HEK293 (cell line): ENCODE data around the gene RNF145.
A peak's percentile ranks its signal among the peaks of the same experiment; 100 is the strongest.

ENCODE experiments used
- CTCF ChIA-PET: fragments of 350-600 bp; formaldehyde crosslinking; extraction: SDS; loops from one replicate; lab custom pipeline; 2021; ENCODE audit warnings: antibody characterized with exemption; lab: Yijun Ruan, JAX
- POLR2A ChIA-PET: fragments of 300-600 bp; formaldehyde crosslinking; extraction: SDS; loops from one replicate; lab custom pipeline; 2020; ENCODE audit warnings: antibody characterized with exemption, inconsistent platforms; lab: Yijun Ruan, JAX
- H3K27ac ChIP-seq: fragments of 200-500 bp; sonication (Bioruptor generic); 2 replicates; pipeline ENCODE4 v1.5.1; 2014; ENCODE audit warnings: low read depth, low read length, control low read depth, inconsistent platforms; ENCODE audit errors: extremely low read depth
- H3K36me3 ChIP-seq, 2 experiments: fragments of 200-500 bp in 1 of 2; sonication (Bioruptor generic) in 1 of 2; 1 replicate in 1 of 2; 2 replicates in 1 of 2; pipeline ENCODE4 v1.5.1; 2014 to 2017; ENCODE audit warnings: inconsistent platforms in 2 of 2, low read length in 2 of 2; ENCODE audit not compliant: control insufficient read depth in 2 of 2, insufficient read depth in 1 of 2
- H3K4me1 ChIP-seq: fragments of 200-500 bp; sonication (Bioruptor generic); 2 replicates; pipeline ENCODE4 v1.5.1; 2014; ENCODE audit warnings: mild to moderate bottlenecking, low read length, inconsistent platforms; ENCODE audit not compliant: control insufficient read depth, insufficient read depth
- H3K4me3 ChIP-seq: 2 replicates; pipeline ENCODE4 v1.5.1; 2011; ENCODE audit warnings: low read depth, mild to moderate bottlenecking, control low read depth, low read length, moderate library complexity
- H3K9me3 ChIP-seq: fragments of 200-500 bp; sonication (Bioruptor generic); 2 replicates; pipeline ENCODE4 v1.5.1; 2014; ENCODE audit warnings: low read depth, low read length, inconsistent platforms; ENCODE audit not compliant: control insufficient read depth, insufficient read depth
- FEZF1 ChIP-seq: fragments of 450-650 bp; formaldehyde crosslinking; IDR thresholded peaks from 2 replicates; pipeline ENCODE4 v1.5.1; 2016; ENCODE audit warnings: missing biosample characterization, missing genetic modification characterization
- HOXC10 ChIP-seq: sonication (generic); formaldehyde crosslinking; IDR thresholded peaks from 2 replicates; pipeline ENCODE4 v1.8.1; 2023; ENCODE audit warnings: mild to moderate bottlenecking, missing genetic modification reagents
- OSR2 ChIP-seq: fragments of 450-650 bp; formaldehyde crosslinking; IDR thresholded peaks from 2 replicates; pipeline ENCODE4 v1.5.1; 2016; ENCODE audit warnings: missing biosample characterization, missing genetic modification characterization
- PATZ1 ChIP-seq: fragments of 450-650 bp; formaldehyde crosslinking; IDR thresholded peaks from 2 replicates; pipeline ENCODE4 v1.5.1; 2016; ENCODE audit warnings: missing biosample characterization, missing genetic modification characterization
- PRDM10 ChIP-seq: fragments of 450-650 bp; formaldehyde crosslinking; IDR thresholded peaks from 2 replicates; pipeline ENCODE4 v1.5.1; 2016; ENCODE audit warnings: missing biosample characterization, missing genetic modification characterization
- PRDM4 ChIP-seq: fragments of 450-650 bp; formaldehyde crosslinking; IDR thresholded peaks from 2 replicates; pipeline ENCODE4 v1.5.1; 2017; ENCODE audit warnings: missing biosample characterization, missing genetic modification characterization
- SP7 ChIP-seq: fragments of 450-650 bp; formaldehyde crosslinking; IDR thresholded peaks from 2 replicates; pipeline ENCODE4 v1.5.1; 2016; ENCODE audit warnings: missing biosample characterization, missing genetic modification characterization
- ZBTB11 ChIP-seq: fragments of 450-650 bp; formaldehyde crosslinking; conservative IDR thresholded peaks from 2 replicates; pipeline ENCODE4 v1.5.1; 2016; ENCODE audit warnings: low read depth, missing biosample characterization, missing genetic modification characterization
- ZBTB20 ChIP-seq: fragments of 450-650 bp; formaldehyde crosslinking; IDR thresholded peaks from 2 replicates; pipeline ENCODE4 v1.5.1; 2016; ENCODE audit warnings: missing biosample characterization, missing genetic modification characterization
- ZNF324 ChIP-seq: fragments of 450-650 bp; formaldehyde crosslinking; IDR thresholded peaks from 2 replicates; pipeline ENCODE4 v1.5.1; 2016; ENCODE audit warnings: missing biosample characterization, missing genetic modification characterization
- ZNF366 ChIP-seq: fragments of 450-650 bp; formaldehyde crosslinking; conservative IDR thresholded peaks from 2 replicates; pipeline ENCODE4 v1.5.1; 2016; ENCODE audit warnings: missing biosample characterization, missing genetic modification characterization
- ZNF426 ChIP-seq: fragments of 450-650 bp; formaldehyde crosslinking; IDR thresholded peaks from 2 replicates; pipeline ENCODE4 v1.5.1; 2017; ENCODE audit warnings: missing biosample characterization, missing genetic modification characterization, mild to moderate bottlenecking, inconsistent platforms, moderate library complexity
- ZNF449 ChIP-seq: fragments of 450-650 bp; formaldehyde crosslinking; IDR thresholded peaks from 2 replicates; pipeline ENCODE4 v1.5.1; 2017; ENCODE audit warnings: missing biosample characterization, mild to moderate bottlenecking, missing genetic modification characterization, moderate library complexity
- ZNF513 ChIP-seq: fragments of 450-650 bp; IDR thresholded peaks from 2 replicates; pipeline ENCODE4 v1.5.1; 2018; ENCODE audit warnings: missing biosample characterization, missing genetic modification characterization
- ZNF580 ChIP-seq: fragments of 450-650 bp; formaldehyde crosslinking; IDR thresholded peaks from 2 replicates; pipeline ENCODE4 v1.5.1; 2016; ENCODE audit warnings: missing biosample characterization, missing genetic modification characterization
- ZNF692 ChIP-seq: fragments of 450-650 bp; formaldehyde crosslinking; IDR thresholded peaks from 2 replicates; pipeline ENCODE4 v1.5.1; 2016; ENCODE audit warnings: missing biosample characterization, missing genetic modification characterization
- ZSCAN16 ChIP-seq: fragments of 450-650 bp; formaldehyde crosslinking; IDR thresholded peaks from 2 replicates; pipeline ENCODE4 v1.5.1; 2016; ENCODE audit warnings: missing biosample characterization, missing genetic modification characterization
- ZSCAN5A ChIP-seq: fragments of 450-650 bp; formaldehyde crosslinking; IDR thresholded peaks from 2 replicates; pipeline ENCODE4 v1.5.1; 2016; ENCODE audit warnings: missing biosample characterization, missing genetic modification characterization

RNF145 gene

GRCh38 chr5:159210210-159210661 lies 883 bp upstream of the RNF145 start:
- H3K4me3 ChIP-seq = no peak overlapping the region
- ChIA-PET POLR2A (interaction anchor here (0.9 kb wide), 1 partner anchor 52 kb away, joined by 6 read pairs; no protein-coding TSS in a partner anchor), CTCF (no interaction called here)
- TF ChIP-seq PRDM4 (tag by site-specific recombination) = peak; percentile 31; the same call in 1 of the 2 replicates
- 0 out of 2 replicates have a peak, but pooled peaks have one; percentile 13 for TF ChIP-seq ZNF366 (tag by site-specific recombination)
- TF ChIP-seq ZNF324 (tag by site-specific recombination) = no peak
- no peak for TF ChIP-seq ZNF426 (tag by site-specific recombination)
- TF ChIP-seq FEZF1 = peak; percentile 99
- TF ChIP-seq ZNF692 (tag by site-specific recombination) = peak; percentile 47; the same call in 1 of the 2 replicates
- peak; percentile 79 for TF ChIP-seq PATZ1 (tag by site-specific recombination)
- peak; percentile 57; the same call in 1 of the 2 replicates for TF ChIP-seq ZNF580
- TF ChIP-seq ZBTB11 (tag by site-specific recombination) = peak; percentile 59; the same call in 1 of the 2 replicates
- TF ChIP-seq ZNF513 (tag by site-specific recombination) = peak; percentile 74; the same call in 1 of the 2 replicates
- peak; percentile 23; the same call in 1 of the 2 replicates for TF ChIP-seq OSR2
- 0 out of 2 replicates have a peak, but pooled peaks have one; percentile 5 for TF ChIP-seq SP7 (tag by site-specific recombination)
- TF ChIP-seq PRDM10 (tag by site-specific recombination) = 0 out of 2 replicates have a peak, but pooled peaks have one; percentile 19
- TF ChIP-seq ZSCAN16 = 0 out of 2 replicates have a peak, but pooled peaks have one; percentile 20
- TF ChIP-seq ZSCAN5A (tag by site-specific recombination) = no peak
- TF ChIP-seq ZBTB20 = peak; percentile 46; the same call in 1 of the 2 replicates
- no peak for TF ChIP-seq HOXC10 (CRISPR knock-in tag)
- TF ChIP-seq ZNF449 (tag by site-specific recombination) = no peak

More at GRCh38 chr5:159210210-159210661, 883 bp upstream of the RNF145 start:
- Histone ChIP-seq H3K27ac (peak overlapping the region; percentile 74), H3K9me3 (no peaks in the 10 kb centered on the region), H3K36me3 (no peaks in the 10 kb centered on the region), H3K4me1 (peaks cover 26% of the 10 kb centered on the region)
